Stimulated activated CD8-positive, alpha-beta memory T cell treated with anti-CD3 and anti-CD28 coated beads, Interleukin-15, amount 100 ng/mL, for 48 hours (primary cell): ENCODE data around the gene C7orf57.

Source experiments
- DNase-seq, 2 donors: peaks; one replicate each; pipeline ENCODE4 v3.0.0-alpha.2; 2020; ENCODE audit warnings: low read depth in 2 of 2

Gene C7orf57

GRCh38 chr7:48085433-48085791, 50.1 kb downstream of the C7orf57 start:
- DNase-seq = no peak

- no peak for DNase-seq
Observed at GRCh38 chr7:48085942-48086341, 50.6 kb downstream of the C7orf57 start.

- no peak for DNase-seq
Observed at GRCh38 chr7:48087349-48087748, 52.0 kb downstream of the C7orf57 start.

GRCh38 chr7:48088559-48089045, 53.3 kb downstream of the C7orf57 start:
- DNase-seq = no peak

GRCh38 chr7:48089046-48090003, 54.0 kb downstream of the C7orf57 start, which contains the start of gene UPP1:
TSS of gene UPP1 (plus strand) at chr7:48089265. CDS start at chr7:48094784, 5,519 bp downstream.
- DNase-seq = peak; percentile 88 to 93

GRCh38 chr7:48090095-48090805, 54.9 kb downstream of the C7orf57 start:
- no peak for DNase-seq

- DNase-seq = no peak
Observed at GRCh38 chr7:48091506-48092433, 56.4 kb downstream of the C7orf57 start.

GRCh38 chr7:48094861-48095293, 59.5 kb downstream of the C7orf57 start:
- no peak for DNase-seq

GRCh38 chr7:48096273-48096672, 60.9 kb downstream of the C7orf57 start:
- DNase-seq = no peak

GRCh38 chr7:48097521-48098231, 62.3 kb downstream of the C7orf57 start:
- no peak for DNase-seq

GRCh38 chr7:48098846-48099245, 63.5 kb downstream of the C7orf57 start:
- no peak for DNase-seq

GRCh38 chr7:48099781-48100180, 64.4 kb downstream of the C7orf57 start:
- DNase-seq = no peak

GRCh38 chr7:48101352-48101751, 66.0 kb downstream of the C7orf57 start:
- no peak for DNase-seq

GRCh38 chr7:48101968-48102367, 66.6 kb downstream of the C7orf57 start:
- DNase-seq = no peak

- no peak for DNase-seq
Observed at GRCh38 chr7:48102530-48102929, 67.2 kb downstream of the C7orf57 start.

- no peak for DNase-seq
Observed at GRCh38 chr7:48105045-48105444, 69.7 kb downstream of the C7orf57 start.

GRCh38 chr7:48106906-48107659, 71.7 kb downstream of the C7orf57 start:
- no peak for DNase-seq

GRCh38 chr7:48107926-48108472, 72.7 kb downstream of the C7orf57 start:
- no peak for DNase-seq

- DNase-seq = no peak
Observed at GRCh38 chr7:48108959-48109847, 73.9 kb downstream of the C7orf57 start.
